ENCODE data around the gene ANKRD13A.

DNA sequence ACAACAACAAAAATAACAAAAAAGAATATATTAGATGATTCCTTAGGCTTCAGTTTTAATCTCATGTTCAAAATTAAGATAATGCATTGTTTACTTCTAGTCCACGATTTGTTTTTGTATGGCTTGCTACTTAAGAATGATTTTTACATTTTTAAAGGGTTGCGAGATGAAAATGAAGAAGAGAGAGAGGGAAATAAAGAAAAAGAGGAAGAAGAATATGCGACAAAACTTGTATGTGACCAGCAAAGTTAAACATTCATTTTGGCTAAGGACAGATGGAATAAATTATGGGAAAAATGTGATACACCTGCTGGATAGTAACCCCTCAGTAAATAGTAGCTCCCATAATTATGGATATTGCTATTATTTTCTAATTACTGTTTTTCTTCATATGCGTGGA, 1.8 kb upstream of the ANKRD13A start:
- TF ChIP-seq EZH2 (IDR thresholded peaks at IDR 0.05; ENCODE audit: low read length, unreplicated experiment) (no peak), CTCF (conservative IDR thresholded peaks at IDR 0.05; ENCODE audit: low read depth, low read length) (no peak), EZH2phosphoT487 (IDR thresholded peaks at IDR 0.05; ENCODE audit: borderline replicate concordance, low read length) (no peak)
